Lower leg skin (tissue), 4 donors: ENCODE data around the gene MAGI2. TPM values are rescaled to one million over a fixed set of nuclear protein-coding genes. Genes with fewer than 3 reads are reported as not detected.

Experiments
- DNase-seq, 2 donors: peaks; one replicate each; pipeline ENCODE4 v3.0.0-alpha.2; 2019; ENCODE audit warnings: low spot score in 2 of 2
- H3K4me3 ChIP-seq: fragments of 200-600 bp; sonication (generic); 2 replicates; pipeline ENCODE4 v1.5.1; 2017; ENCODE audit warnings: mild to moderate bottlenecking, low read depth; ENCODE audit not compliant: poor library complexity, severe bottlenecking
- POLR2A ChIP-seq, 2 donors: fragments of 450-650 bp; IDR thresholded peaks; one replicate each; pipeline ENCODE4 v1.6.1; 2016 to 2017; ENCODE audit warnings: antibody characterized with exemption in 2 of 2, mild to moderate bottlenecking in 1 of 2, moderate library complexity in 1 of 2
- WGBS, 2 donors: methylation state at CpG; one replicate each; pipeline ENCODE4 v1.1.5; 2018; 5-methylcytosine and 5-hydroxymethylcytosine counted together
- intact Hi-C: fragments of 100-400 bp; cut with DNase I; formaldehyde crosslinking; loops from one replicate; pipeline ENCODE4 v1.15.0; 2023; ENCODE audit warnings: low total_unique reads
- total RNA-seq, 4 donors: library from RNA; depleted of rRNA; stranded (reverse); fragments of >200 nt; gene quantifications; one replicate each; pipeline ENCODE4 v1.1.0, GENCODE V29; 2016
- TF ChIP-seq, protein P1 (sequence below), 3 donors: fragments of 450-650 bp; IDR thresholded peaks; one replicate each; pipeline ENCODE4 v1.5.1; 2016; ENCODE audit warnings: antibody characterized with exemption in 3 of 3, mild to moderate bottlenecking in 3 of 3, moderate library complexity in 2 of 3

MAGI2 gene
- total RNA-seq, 4 donors from 2014 or later: 1.6 to 3.0 (median 2.1) TPM

DNA sequence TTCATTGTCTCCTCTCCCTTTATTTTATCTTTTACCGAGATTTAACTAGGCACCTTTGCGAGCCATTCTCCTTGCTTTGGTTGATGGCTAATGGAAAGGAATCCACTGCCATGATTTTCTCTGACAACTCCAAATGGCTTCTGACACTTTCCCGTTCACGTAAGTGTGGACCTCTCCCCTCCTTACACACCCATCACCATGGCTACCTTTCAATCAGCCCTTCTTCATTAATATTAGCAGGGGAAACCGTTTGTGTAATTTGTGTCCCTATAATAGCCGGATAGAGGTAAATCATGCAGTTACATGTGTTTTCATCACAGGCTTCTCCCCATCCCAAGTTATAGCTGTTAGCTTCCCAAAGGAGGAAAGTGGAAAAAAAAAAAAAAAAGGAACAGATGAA lies 767.3 kb downstream of the MAGI2 start:
- no peak for DNase-seq
- intact Hi-C loops: loop anchor here (1.0 kb wide), 1 partner anchor 22 kb away; no protein-coding TSS in a partner anchor
- TF ChIP-seq POLR2A (IDR thresholded peaks at IDR 0.05): no peak
- TF ChIP-seq, protein P1, sequence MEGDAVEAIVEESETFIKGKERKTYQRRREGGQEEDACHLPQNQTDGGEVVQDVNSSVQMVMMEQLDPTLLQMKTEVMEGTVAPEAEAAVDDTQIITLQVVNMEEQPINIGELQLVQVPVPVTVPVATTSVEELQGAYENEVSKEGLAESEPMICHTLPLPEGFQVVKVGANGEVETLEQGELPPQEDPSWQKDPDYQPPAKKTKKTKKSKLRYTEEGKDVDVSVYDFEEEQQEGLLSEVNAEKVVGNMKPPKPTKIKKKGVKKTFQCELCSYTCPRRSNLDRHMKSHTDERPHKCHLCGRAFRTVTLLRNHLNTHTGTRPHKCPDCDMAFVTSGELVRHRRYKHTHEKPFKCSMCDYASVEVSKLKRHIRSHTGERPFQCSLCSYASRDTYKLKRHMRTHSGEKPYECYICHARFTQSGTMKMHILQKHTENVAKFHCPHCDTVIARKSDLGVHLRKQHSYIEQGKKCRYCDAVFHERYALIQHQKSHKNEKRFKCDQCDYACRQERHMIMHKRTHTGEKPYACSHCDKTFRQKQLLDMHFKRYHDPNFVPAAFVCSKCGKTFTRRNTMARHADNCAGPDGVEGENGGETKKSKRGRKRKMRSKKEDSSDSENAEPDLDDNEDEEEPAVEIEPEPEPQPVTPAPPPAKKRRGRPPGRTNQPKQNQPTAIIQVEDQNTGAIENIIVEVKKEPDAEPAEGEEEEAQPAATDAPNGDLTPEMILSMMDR (IDR thresholded peaks at IDR 0.05): no peak
- WGBS, 2 donors: 71 to 73% methylated on average over 6 of the region's 6 CpGs
- no peak overlapping the region for H3K4me3 ChIP-seq

DNA sequence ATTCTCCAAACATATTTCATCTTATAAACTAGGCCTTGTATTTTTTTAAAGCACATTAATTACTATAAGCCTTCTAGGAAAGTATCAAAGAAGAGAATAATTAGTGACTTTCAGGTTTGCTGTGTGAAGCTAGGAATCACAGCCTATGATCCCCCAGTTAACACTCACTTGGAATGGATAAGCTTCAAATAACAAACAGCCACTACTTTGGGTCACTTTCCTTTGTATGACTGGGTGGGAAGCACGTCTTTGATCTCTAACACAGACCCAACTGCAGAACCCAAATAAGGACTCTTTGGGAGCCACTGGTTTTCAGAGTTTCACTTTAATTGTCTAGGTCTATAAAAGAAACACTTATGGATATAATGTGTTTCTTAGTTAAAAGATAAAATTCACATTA lies 769.3 kb downstream of the MAGI2 start:
- 67 to 72% methylated on average over 1 of the region's 1 CpG for WGBS, 2 donors

DNA sequence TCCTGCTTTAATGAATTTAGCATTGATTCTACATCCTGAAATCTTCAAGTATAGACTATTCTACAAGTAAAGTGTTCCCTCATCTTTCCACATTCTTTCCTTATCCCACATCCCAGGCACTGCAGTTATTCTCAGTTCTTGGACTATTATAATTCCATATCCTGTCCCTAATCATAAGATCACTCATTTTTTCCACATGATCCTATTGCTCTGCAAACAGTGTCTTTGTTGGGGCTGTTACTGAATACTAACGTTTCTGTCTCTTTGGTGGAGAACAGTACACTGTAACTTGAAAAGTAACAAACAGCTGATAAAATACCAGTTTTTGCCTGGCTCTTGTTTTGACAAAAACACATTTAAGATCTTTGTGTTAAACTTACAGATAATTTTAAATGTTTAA lies 769.9 kb downstream of the MAGI2 start:
- intact Hi-C loops: no loop called here
- DNase-seq: no peak
- 47 to 49% methylated on average over 1 of the region's 1 CpG for WGBS, 2 donors
- no peak overlapping the region for H3K4me3 ChIP-seq
- TF ChIP-seq POLR2A (IDR thresholded peaks at IDR 0.05): no peak
- TF ChIP-seq, protein P1 (IDR thresholded peaks at IDR 0.05): no peak

More for the DNA sequence above, 769.3 kb downstream of the MAGI2 start:
- DNase-seq: no peak
- TF ChIP-seq, protein P1 (IDR thresholded peaks at IDR 0.05): no peak
- no peak for TF ChIP-seq POLR2A (IDR thresholded peaks at IDR 0.05)
- H3K4me3 ChIP-seq: no peak overlapping the region
- intact Hi-C loops: no loop called here

DNA sequence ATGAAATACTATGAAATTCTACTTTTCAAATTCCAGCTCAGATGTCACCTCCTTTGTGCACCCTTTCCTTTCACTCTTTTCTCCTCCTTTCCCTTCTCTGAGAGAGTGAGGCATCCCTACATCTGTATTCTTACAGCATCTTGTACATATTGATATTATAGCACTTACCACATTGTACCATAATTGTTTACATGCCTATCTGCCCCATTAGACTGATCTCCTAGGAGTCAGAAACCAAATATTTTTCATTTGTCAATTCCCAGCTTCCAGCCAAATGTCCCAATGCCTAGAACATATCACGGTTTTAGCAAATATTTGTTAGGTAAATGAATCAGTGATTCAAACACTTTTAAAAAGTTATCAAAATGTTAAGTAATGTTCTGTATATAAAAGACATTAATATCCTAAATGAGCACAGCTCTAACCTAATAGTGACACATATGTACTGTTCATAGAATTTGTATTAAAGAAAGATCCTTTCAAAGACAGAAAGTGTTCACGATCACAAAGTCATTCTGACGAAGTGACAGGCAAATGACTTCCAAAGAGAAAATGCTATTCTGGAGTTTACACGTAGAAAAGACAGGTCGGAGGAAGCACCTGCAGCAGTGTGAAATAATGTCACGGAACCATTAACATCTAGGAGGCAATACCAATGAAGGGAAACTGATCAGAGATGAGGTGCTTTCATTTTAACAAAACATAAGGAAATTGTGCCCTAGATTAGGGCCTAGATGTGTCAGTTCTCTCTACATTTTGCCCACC lies 774.2 kb downstream of the MAGI2 start:
- no peak for TF ChIP-seq POLR2A (IDR thresholded peaks at IDR 0.05)
- TF ChIP-seq, protein P1 (IDR thresholded peaks at IDR 0.05): no peak
- intact Hi-C loops: no loop called here
- 86 to 89% methylated on average over 6 of the region's 6 CpGs for WGBS, 2 donors
- no peak for DNase-seq
- H3K4me3 ChIP-seq: no peak overlapping the region

DNA sequence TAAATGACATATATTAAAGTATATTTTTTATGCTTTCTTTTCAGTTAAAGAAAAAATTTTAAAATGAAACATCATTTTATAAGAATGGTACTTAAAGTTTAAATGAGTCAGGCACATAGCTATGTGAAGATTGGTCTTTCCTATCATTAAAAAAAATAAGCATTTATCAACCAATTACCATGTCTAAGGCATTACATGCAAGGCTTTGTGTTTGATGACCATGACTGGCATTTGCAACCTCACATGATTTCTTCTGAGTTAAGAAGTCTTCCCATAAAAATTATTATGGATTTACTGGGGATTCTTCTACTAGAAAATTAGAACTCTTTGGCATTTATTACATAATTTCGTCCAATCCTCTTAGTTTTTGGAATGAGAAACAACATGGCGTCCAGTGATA lies 776.1 kb downstream of the MAGI2 start:
- no peak for DNase-seq
- whole genome bisulfite sequencing, 2 donors: 81 to 94% methylated on average over 2 of the region's 2 CpGs
- TF ChIP-seq, protein P1 (IDR thresholded peaks at IDR 0.05): no peak
- no peak overlapping the region for H3K4me3 ChIP-seq
- intact Hi-C loops: no loop called here

DNA sequence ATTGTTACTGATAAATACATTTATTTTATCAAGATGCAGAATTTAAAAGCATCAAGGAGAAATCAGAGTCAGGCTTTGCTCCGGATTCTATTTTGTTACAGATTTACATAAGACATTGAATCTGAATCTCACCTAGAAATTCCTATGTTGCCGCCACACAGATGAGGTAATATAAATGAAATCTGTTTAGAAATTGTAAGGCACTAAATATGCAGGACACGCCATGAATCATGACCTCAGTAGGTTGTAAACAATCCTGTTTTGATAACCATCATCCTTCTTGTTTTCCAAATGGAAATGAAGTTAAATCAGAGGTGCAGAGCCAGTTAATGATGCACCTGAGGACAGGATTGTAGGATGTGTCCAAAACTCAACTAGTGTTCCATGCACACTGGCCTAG lies 778.0 kb downstream of the MAGI2 start:
- 79 to 89% methylated on average over 3 of the region's 3 CpGs for WGBS, 2 donors
- intact Hi-C loops: no loop called here
- TF ChIP-seq, protein P1 (IDR thresholded peaks at IDR 0.05): no peak
- TF ChIP-seq POLR2A (IDR thresholded peaks at IDR 0.05): no peak
- no peak overlapping the region for H3K4me3 ChIP-seq
- DNase-seq: no peak
